ENCODE measurements around the gene CCDC197.

Gene CCDC197

GRCh38 chr14:93953739-93954515, 43.2 kb upstream of the CCDC197 start:
- TF ChIP-seq, protein P1, sequence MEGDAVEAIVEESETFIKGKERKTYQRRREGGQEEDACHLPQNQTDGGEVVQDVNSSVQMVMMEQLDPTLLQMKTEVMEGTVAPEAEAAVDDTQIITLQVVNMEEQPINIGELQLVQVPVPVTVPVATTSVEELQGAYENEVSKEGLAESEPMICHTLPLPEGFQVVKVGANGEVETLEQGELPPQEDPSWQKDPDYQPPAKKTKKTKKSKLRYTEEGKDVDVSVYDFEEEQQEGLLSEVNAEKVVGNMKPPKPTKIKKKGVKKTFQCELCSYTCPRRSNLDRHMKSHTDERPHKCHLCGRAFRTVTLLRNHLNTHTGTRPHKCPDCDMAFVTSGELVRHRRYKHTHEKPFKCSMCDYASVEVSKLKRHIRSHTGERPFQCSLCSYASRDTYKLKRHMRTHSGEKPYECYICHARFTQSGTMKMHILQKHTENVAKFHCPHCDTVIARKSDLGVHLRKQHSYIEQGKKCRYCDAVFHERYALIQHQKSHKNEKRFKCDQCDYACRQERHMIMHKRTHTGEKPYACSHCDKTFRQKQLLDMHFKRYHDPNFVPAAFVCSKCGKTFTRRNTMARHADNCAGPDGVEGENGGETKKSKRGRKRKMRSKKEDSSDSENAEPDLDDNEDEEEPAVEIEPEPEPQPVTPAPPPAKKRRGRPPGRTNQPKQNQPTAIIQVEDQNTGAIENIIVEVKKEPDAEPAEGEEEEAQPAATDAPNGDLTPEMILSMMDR (IDR thresholded peaks at IDR 0.05; ENCODE audit: extremely low read depth, insufficient read depth, missing control alignments) = no peak
- in situ Hi-C loops (cut with MboI; ENCODE audit: low pct_unique_long_range_greater_than_20kb, low sequenced_read_pairs, unreplicated experiment) = loop anchor here (25.0 kb wide), 1 partner anchor 1558 kb away; the partner anchor contains the start of gene SYNE3
- DNase-seq (ENCODE audit: low spot score) = no peak

GRCh38 chr14:93954516-93954830, 42.6 kb upstream of the CCDC197 start:
- in situ Hi-C loops (cut with MboI; ENCODE audit: low pct_unique_long_range_greater_than_20kb, low sequenced_read_pairs, unreplicated experiment) = loop anchor here (25.0 kb wide), 1 partner anchor 1558 kb away; the partner anchor contains the start of gene SYNE3
- TF ChIP-seq, protein P1 (IDR thresholded peaks at IDR 0.05; ENCODE audit: extremely low read depth, insufficient read depth, missing control alignments) = no peak
- no peak for DNase-seq (ENCODE audit: low spot score)

DNA sequence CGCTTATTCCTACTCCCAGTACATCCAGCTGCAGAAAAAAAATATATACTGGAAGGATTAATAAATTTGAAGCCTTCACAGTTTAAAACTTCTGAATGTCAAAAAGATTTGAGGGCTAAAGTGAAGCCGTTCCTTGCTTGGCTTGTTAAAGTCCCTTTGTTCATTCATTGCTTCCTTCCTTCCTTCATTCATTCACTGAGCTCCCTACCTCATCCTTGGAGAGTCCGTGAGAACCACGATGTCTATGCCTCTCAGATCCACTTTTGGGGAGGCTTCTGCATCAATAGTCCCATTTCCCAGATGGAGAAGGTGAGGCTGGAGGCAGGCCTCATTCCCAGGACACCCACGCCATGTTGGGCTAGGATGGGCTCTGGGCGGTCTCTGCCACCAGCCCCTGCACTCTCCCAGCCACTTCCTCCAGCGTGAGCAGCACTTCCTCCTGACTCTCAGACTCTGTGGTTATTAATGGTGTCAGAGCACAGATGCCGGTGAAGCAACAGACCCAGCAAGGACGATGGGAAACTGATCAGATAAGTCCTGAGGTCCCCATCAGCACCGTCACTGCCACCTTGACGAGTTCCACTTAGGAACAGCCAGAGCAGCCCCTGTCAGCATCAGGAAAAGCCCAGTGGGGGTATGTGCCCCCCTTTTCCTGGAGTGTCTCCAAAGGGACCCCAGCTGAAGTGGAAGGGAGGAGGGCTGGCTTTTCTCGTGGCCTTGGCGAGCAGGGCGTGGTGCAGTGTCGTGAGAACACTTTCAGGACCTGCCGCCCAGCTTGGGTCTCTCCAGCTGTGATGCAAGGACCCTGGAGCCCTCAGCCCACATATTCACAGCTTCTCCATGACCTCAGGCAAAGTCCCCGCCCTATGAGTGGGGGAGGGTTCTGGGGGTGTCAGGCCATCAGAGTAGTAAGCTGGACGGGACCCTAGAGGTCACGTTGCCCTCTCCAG, 41.9 kb upstream of the CCDC197 start:
- in situ Hi-C loops (cut with MboI; ENCODE audit: low pct_unique_long_range_greater_than_20kb, low sequenced_read_pairs, unreplicated experiment) = loop anchor here (25.0 kb wide), 1 partner anchor 1557 kb away; the partner anchor contains the start of gene SYNE3
- DNase-seq (ENCODE audit: low spot score) = peak; percentile 60
- TF ChIP-seq, protein P1 (IDR thresholded peaks at IDR 0.05; ENCODE audit: extremely low read depth, insufficient read depth, missing control alignments) = no peak

DNA sequence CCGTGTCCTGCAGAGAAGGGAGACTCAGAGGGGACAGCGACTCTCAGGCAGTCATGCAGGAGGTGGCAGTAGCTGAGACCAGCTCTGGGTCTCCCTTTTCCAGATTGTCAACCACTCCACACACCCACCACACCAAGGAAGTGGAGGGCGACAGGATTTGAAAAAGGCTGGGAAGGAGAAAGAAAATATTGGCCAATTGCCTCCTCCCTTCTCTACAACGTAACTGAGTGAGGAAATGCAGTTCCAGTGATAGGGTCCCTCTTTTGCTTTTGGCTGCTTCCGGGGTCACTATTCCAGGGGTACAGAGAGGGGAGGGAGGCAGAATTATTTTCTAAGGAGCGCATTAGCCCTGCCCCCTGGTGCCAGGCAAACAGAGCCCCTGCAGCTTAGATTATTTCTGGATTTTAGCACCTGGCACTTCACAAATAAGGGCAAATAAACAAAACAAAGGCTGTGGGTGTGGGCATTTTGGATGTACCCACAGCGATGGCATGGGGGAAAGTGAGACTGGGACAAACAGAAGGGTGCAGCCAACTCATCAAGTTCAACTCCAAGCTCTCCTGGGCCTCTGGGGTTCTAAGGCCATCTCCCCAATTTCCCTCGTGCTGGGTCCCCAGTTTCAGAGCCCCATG, 41.1 kb upstream of the CCDC197 start:
- in situ Hi-C loops (cut with MboI; ENCODE audit: low pct_unique_long_range_greater_than_20kb, low sequenced_read_pairs, unreplicated experiment) = loop anchor here (25.0 kb wide), 1 partner anchor 1556 kb away; the partner anchor contains the start of gene SYNE3
- DNase-seq (ENCODE audit: low spot score) = no peak
- TF ChIP-seq, protein P1 (IDR thresholded peaks at IDR 0.05; ENCODE audit: extremely low read depth, insufficient read depth, missing control alignments) = no peak

DNA sequence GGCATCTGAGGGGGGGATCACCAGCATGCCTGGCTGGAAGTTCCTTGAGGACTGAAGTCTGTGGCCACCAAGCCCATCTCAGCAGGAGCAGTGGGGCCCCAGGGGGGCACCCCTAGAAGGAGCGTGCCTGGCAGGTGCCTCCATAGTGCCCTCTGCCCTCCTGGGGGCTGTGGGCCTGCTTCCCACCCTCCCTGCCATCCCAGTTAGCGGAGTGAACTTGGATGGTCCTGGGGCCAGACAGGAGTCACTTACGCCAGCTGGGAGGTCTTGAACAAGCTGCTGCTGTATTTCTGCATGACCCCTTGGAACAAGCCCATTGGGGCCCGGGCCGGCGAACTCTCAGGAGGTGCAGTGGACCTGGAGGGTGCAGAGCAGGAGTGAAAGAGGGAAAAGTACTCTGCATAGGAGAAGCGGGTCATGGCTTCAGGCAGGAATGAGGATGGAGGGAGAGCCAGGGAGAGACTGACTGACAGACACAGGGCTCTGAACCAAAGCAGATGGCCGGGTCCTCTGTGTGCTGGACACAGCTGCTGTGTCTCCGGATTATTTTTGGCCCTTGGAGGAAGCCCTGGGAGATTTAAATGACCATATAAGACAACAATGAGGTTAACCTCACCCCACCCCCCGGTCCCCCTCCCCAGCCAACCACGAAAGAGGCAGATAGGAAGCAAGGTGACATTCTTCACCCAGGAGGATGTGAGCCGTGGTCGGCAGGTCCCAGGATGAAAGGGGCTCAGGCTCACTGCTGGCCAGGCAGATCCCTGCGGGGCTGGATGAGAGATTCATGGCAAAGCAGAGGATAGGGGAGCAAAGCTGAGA, 40.4 kb upstream of the CCDC197 start:
- in situ Hi-C loops (cut with MboI; ENCODE audit: low pct_unique_long_range_greater_than_20kb, low sequenced_read_pairs, unreplicated experiment) = loop anchor here (25.0 kb wide), 1 partner anchor 1556 kb away; the partner anchor contains the start of gene SYNE3
- TF ChIP-seq, protein P1 (IDR thresholded peaks at IDR 0.05; ENCODE audit: extremely low read depth, insufficient read depth, missing control alignments) = no peak
- DNase-seq (ENCODE audit: low spot score) = peak; percentile 41
